ENCODE data around the gene KLHL34.

The KLHL34 gene, protein sequence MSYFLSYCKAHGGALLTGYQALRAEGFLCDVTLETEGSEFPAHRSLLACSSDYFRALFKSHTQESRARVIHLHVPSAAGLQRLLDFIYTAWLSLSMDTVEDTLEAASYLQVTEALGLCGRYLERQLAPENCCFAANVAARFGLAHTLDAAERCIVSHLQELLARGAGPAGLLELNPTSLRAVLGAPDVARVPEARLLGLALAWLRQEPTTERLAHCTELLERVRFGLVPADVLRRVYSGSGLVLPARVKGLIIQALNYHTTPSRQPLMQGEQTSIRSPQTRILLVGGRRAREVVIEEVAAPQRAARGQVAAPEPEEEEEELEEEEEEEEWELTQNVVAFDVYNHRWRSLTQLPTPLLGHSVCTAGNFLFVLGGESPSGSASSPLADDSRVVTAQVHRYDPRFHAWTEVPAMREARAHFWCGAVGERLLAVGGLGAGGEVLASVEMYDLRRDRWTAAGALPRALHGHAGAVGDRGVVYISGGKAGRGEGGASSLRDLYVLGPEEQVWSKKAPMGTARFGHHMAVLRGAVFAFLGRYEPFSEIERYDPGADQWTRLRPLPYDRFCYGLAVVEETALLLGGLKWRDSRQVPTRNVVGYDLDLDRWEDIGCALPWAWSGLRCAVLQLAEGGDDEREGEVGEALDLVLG

DNA sequence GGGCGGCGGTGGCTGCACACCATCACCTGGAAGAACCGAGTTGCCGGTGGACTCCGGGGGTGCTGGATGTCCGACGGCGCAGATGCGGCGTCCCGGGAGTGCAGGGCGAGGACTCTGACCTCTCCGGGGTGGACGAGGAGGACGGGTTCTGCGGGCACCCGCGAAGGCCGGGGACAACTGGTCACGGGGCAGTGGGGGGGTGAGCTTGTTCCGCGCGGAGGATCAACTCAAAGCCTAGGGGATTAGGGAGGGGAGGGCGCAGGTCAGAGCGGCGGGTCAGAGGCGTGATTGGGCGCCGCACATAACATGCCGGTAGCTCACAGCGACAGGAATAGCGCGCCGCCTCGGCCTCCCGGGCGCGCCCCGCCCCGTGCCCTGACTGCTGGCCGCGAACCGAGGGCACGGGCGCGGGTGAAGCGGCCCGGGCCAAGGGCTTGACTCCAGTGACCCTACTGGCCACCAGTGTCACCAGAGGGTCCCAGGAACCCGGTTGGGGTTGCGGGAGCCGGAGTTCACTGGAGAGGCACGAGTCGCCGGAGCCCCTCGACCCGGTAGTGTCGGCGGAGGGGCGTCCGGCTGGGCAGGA, at the start of gene KLHL34:
Gene KLHL34, minus strand, starts transcription at position 179 of the 586 bp plus-strand sequence. CDS start 542 bp downstream, outside the sequence.
- DNase-seq (ENCODE audit: low read depth), result no peak

DNA sequence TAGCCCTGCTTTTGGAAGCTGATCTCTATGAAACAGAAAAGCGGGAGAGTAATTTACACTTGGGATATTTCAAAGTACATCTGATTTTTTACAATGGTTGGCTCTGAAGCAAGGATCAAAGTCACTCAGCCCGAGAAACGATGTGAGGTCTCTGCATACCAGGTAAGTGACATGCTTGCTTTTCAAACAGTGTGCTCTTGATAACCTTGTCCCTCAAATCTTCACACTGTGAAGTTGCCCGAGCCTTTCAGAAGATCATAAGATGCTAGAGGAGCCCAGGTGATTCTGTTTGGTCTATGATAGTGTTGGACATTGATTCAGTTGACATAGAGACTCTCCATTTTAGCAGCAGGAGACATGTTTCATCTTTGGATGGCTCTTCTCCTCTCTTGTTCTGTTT, 47.1 kb upstream of the KLHL34 start:
- no peak for DNase-seq (ENCODE audit: low read depth)

DNA sequence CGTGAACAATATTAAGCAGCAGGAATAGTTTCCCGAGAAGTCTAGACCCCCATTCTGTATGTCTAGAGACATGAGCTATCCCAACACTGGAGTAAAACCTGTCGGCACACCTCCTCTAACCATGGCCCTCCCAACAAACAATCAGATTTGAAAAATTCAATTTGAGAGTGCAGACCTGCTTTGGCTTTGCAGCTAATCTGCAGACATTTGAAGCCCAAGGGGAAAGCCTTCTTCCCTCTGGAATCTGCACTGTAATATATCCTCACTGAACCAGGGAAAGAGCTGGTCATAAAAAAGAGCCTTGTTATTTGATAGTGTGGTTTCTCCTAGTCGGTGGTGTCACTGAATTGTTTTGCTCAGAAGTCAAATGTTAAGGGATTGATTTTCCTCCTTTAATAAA, 44.6 kb upstream of the KLHL34 start:
- no peak for DNase-seq (ENCODE audit: low read depth)

DNA sequence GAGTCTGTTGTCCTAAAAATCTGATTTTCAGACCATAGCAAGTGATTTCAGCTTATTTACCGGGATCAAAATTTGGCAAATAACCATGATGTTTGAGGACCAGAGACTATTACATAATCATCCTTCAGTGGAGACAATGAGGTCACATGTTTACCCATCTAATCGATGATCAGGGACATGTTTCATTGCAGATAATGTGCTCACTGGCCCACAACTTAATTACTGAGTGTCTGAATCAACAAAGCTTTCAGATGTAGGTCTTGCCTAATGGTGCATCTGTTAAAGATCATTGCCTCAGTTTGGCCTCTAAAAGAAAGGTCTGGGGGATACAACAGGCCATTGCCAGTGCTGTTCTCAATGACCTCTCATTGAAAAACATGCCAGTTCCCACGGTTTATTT, 42.8 kb upstream of the KLHL34 start:
- DNase-seq (ENCODE audit: low read depth), result no peak

DNA sequence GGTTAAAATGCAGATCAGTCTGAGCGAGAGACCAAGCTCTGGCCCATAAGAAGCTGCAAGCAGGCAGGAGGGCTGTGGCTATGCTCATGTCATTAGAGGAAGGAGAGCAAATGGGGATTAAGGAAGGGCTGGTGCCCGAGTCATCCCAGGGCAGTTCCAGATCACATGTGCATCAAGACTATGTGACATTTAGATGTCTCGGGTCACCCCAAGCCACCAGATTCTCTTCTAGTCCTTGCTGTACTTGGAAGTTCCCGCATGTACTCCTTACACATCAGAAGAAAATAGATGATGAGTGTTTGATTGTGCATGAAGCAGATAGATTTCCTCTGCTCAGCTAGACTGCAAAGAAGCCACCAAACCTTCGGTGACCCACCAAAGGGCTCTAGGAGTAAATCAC, 42.1 kb upstream of the KLHL34 start:
- DNase-seq (ENCODE audit: low read depth), result no peak

DNA sequence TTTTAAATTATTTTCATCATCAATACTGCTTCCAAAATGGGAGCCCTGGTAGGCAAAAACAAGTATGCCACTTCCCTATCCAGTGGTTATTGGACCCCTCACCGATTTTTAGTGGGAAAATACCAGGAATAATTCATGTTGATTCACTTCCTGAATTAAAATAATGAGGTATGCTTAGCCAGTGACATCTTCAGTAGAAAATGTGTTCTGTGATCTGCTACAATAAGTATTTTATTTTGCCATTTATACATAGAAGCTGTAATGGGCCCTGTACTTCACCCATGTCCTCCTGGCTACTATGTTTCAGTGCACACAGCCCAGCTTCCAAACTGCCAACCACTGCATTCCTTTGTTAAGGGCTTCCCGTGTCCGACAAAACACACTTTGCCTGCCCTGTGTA, 41.0 kb upstream of the KLHL34 start:
- DNase-seq (ENCODE audit: low read depth), result no peak

DNA sequence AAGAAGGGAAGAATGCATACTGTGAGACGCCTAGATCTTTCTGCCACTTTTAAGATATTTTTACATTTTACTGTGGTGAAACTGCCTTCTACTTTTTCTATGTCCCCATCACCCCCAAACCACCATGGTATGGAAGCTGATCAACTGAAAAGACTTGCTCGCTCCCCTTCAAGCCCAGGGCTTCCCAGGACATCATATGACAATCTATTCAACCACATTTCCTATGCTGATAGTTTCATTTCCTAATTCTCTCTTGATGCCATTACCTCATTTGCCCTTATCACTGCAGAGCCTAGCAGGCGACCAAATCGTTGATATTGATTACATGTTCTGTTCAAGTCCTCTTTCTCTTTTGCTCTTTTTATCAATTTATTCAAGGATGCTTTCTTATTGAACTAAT, 40.1 kb upstream of the KLHL34 start:
- no peak for DNase-seq (ENCODE audit: low read depth)

DNA sequence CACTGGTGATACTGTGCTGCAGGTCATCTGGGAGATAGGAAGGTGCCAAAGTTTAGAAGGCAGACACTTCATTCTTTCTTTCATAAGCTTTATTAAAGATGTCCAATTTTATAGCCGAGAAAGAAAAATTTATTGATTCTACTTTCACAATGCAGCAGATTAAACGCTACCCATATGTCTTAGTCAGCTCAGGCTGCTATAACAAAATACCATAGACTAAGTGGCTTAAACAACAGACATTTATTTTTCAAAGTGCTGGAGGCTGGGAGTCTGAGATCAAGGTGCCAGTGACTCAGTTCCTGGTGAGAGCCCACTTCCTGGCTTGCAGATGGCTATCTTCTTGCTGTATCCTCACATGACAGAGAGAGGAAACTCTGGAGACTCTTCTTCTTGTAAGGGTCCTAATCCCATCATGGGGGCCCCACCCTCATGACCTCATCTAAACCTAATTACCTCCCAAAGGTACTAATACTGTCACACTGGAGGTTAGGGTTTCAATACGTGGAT, 33.4 kb upstream of the KLHL34 start:
- no peak for DNase-seq (ENCODE audit: low read depth)

DNA sequence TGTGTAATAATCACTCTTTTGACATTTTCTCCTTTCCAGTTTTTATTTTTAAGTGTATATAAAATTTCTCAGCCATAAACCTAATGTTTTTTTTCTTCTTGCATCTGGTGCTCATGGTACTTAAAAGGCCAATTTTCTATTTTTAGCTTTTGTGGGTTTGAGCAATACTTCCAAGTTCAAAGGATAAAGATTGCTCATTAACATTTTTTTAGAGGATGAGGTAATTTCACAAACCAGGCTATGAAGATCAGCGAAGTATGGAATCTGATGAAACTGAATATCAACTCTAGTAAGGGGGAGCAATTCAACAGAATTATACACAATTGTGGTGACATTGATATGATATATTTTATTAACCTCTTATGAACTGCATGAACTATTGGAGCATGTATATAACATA, 25.8 kb upstream of the KLHL34 start:
- no peak for DNase-seq (ENCODE audit: low read depth)

DNA sequence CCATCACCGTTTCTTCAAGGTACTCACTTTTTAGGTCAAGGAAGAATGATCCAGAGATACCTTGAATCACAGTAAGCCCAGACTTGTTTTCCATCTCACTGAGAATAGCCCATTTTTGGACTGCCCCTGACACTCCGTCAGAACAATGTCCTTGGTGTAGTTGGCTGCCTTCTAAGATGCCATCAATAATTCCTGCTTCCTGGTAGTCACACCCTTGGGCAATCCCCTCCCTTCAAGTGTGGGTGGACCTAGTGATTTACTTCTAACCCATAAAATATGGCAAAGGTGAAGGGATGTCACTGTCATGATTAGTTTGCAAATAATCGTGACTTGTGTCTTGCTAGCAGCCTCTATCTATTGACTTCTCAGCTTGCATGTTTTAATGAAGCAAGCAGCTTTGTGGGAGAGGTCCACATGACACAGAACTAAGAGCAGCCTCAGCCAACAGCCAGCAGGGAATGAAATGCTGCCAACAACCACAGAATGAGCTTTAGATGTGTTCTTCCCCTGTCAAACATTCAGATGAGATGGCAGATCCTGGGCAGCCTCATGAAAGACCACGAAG, 20.0 kb upstream of the KLHL34 start:
- DNase-seq (ENCODE audit: low read depth), result no peak

DNA sequence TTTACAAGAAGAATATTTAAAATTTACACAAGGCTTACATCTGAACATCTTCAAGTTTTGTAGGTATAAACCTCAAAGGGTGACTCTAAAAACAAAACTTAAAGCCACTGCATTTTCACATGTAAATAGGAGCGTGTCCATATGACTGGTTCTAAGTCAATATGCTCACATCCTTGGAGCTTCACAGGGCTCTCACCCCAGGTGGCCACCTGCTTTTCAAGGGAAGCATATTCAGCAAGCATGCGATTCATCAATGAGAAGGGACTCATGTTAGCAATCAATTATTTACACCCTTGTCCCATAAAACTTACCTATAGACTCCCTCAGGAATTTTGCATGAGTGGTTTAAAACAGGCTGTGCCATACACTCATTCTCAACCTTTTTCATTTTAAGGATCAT, 17.8 kb upstream of the KLHL34 start:
- no peak for DNase-seq (ENCODE audit: low read depth)

DNA sequence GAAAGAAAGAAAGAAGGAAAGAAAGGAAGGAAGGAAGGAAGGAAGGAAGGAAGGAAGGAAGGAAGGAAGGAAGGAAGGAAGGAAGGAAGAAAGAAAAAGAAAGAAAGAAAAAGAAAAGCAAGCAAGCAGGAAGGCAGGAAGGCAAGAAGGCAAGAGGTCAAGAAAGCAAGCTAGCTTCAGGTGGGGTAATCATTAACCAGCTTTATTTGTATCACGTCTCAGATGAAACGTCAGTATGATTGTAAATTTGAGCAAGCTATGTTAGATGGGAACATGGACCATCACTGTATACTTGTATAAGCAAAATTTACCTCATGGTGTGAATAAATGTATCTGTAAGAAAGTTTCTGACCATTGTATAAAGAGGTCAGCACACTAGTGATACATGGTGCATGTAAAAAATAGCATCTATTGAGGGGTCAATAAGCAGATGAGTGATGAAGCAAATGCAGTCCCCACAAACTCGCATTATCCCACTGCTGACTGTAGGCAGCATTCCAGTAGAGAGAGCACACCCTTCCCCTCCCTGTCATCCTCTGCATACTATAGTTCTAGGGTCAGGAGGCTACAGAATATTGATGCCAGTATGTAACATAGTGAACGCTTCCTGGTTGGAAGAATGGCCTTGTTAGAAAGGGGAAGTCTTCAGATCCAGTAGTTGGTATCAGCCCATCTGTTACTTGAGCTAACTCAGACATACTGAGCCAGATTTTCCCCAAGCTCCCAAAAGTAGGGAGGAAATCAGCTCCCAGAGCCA, 16.5 kb upstream of the KLHL34 start:
- no peak for DNase-seq (ENCODE audit: low read depth)

DNA sequence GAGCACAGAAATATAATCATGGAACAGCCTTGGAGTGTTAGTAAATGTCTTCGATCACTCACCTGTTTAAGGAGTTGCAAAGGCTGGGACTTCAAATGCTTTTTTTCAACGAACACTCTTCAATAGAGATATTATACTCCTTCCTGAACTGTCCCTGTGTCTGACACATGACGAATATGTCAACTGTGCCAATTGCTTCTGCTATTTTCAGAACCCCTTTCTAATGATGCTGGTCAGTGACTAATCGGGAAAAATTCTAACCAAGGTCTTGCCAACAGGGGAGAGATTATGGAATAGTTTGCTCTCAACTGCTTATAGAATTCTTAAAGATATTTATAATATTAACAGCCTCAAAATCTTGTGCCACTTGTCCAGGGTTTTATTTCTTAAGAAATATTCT, 8.5 kb upstream of the KLHL34 start:
- DNase-seq (ENCODE audit: low read depth), result no peak

DNA sequence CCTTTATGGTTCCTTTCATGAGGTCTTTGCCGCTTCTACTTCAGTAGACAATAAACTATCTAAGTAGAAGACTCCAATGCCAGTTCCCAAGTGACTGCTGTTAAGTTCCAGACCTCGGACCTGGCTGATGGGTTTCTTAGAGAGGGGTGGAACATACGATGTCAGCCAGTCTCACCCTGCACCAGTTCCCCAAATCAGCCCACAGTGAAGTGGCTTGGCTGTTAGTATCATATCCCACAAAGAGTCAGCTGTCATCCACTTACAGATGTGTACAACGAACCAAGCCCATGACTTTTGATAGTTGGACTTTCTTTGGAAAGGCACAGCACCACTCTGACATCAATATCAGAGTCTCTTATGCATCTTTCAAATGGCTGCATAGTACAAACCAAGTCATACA, 8.1 kb upstream of the KLHL34 start:
- no peak for DNase-seq (ENCODE audit: low read depth)

DNA sequence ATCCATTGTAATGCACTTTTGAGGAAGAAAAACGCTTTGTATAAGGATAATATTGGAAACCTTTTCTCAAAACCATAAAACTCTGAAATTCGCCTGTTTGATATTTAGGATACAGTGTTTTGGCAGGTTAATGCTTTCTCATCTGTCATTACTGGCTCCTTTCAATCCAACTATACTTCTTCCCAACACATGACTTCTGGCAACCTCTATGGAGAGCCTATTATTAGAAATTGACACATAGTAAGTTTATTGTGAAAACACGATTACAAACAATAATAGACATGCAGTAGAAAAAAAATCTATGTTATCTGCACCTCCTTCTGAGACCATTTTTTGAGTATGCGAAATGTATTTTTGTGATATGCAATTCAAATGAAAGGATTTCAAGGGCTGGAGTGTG, 4.6 kb upstream of the KLHL34 start:
- no peak for DNase-seq (ENCODE audit: low read depth)

DNA sequence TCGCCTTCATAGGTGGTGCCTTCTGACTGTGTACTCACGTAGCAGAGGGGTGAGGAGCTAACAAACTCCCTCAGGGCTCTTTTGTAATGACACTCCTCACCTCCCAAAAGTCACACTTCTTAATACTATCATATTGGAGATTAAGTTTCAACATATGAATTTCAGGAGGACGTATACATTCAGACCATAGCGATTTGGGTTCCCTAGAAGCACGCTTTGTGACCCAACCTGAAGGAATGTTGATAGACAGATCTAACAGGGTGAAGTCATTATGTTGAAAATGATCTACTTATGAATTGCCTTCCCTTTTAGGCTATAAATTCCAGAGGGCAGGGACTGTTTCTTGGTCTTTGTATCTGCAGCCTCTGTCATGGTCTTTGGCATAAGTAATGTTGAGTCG, 3.2 kb upstream of the KLHL34 start:
- DNase-seq (ENCODE audit: low read depth), result no peak

DNA sequence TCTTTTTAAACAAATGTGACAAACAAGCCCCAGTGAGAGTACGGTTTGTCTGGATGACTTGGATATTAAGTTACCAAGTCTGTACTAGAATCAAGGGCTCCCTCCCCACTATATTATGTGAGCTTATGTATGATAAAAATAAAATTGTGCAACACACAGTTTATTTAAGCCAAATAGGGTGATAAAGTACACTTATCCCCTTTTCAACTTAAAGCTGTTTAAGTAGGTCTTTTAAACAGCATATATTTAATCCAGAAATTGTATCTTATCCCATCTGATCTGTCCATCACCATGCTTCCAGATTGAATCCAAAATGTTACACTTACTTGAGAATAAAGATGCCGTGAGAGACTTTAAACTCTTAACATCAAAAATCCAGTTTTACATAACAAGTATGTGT, 2.0 kb upstream of the KLHL34 start:
- DNase-seq (ENCODE audit: low read depth), result no peak

DNA sequence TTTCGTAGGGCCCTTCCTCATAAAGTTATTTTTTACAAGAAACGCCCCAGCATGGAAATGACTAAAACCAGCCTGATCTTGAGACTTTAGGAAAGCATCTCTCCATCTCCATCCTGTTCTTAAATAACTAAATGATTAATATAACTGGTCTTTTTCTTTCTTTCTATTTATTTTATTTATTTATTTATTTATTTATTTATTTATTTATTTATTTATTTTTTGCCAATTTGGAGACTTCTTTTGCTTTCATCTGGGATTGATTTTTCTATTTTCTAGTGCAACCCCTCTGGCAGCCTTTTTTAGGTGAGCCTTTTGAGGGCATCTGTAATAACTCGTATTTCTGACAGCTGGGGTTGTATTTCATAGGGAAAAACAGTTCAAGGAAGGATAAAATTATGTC, 1.2 kb upstream of the KLHL34 start:
- DNase-seq (ENCODE audit: low read depth), result no peak

DNA sequence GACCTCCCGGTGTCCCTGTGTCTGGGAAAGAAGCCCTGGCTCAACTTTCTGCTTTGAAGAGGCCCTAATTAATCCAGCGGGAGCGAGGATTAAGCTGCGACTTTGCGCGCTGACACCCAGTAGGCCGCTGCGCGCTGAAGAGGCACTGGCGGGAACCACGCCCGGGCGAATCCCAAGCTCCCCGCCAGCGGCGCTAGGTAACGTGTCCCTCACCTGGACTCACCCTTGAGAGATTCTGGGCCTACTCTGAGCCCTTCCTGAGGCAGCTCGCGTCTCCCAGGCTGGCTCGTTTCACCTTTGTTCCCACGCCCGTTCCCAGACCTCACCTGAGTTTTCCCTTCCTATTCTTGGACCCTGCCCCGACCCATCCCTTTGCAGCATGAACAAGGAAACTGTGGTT, 616 bp upstream of the KLHL34 start:
- DNase-seq (ENCODE audit: low read depth), result no peak

DNA sequence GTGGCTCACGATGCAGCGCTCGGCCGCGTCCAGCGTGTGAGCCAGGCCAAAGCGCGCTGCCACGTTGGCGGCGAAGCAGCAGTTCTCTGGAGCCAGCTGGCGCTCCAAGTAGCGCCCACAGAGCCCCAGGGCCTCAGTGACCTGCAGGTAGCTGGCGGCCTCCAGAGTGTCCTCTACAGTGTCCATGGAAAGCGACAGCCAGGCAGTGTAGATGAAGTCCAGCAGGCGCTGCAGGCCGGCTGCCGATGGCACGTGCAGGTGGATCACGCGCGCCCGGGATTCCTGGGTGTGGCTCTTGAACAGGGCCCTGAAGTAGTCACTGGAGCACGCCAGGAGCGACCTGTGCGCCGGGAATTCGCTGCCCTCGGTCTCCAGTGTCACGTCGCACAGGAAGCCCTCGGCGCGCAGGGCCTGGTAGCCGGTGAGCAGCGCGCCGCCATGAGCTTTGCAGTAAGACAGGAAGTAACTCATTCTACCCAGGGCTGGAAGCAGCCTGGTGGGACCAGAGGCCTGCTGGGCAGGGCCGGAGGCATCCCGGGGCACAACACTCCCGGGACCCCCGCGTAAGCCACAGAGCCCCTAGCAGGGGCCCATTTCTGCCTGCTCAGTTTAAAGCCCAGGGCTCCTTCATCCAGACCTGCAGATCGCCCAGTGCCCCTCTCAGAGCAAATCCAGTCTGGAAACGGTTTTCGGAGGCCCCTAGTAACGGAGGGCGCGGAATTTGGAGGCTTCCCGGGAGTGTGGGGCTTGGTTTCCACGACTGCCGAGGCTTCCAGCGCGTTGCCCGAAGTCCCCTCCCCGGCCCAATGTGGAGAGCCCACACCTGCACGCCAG, 595 bp downstream of the KLHL34 start:
- no peak for DNase-seq (ENCODE audit: low read depth)

DNA sequence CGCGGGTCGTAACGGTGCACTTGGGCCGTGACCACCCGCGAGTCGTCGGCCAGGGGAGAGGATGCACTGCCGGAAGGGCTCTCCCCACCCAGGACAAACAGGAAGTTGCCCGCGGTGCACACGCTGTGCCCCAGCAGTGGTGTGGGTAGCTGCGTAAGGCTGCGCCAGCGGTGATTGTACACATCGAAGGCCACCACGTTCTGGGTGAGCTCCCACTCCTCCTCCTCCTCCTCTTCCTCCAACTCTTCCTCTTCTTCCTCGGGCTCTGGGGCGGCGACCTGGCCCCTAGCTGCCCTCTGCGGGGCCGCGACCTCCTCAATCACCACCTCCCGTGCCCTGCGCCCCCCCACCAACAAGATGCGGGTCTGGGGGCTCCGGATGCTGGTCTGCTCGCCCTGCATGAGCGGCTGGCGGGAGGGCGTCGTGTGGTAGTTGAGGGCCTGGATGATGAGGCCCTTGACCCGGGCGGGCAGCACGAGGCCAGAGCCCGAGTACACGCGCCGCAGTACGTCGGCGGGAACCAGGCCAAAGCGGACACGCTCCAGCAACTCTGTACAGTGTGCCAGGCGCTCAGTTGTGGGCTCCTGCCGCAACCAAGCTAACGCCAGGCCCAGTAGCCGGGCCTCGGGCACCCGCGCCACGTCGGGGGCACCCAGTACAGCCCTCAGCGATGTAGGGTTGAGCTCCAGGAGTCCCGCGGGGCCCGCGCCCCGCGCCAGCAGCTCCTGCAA, 1.4 kb downstream of the KLHL34 start:
- DNase-seq (ENCODE audit: low read depth), result no peak
